Transverse colon (tissue), 4 donors: Measurements from ENCODE around the gene SRSF3. TPM values are rescaled to one million over a fixed set of nuclear protein-coding genes. Genes with fewer than 3 reads are reported as not detected.
"Not testable (repeated sequence)": the region's sequence is repeated elsewhere in the genome, so short reads cannot be mapped to it uniquely, and the experiment has no call there.

Experiments used
- DNase-seq: peaks from one replicate; pipeline ENCODE4 v3.0.0-alpha.2; 2019
- H3K27ac ChIP-seq, 4 donors: fragments of 200-600 bp; sonication (generic); 2 replicates each; pipeline ENCODE4 v1.5.1; 2016 to 2018; ENCODE audit warnings: inconsistent platforms in 4 of 4
- H3K27me3 ChIP-seq: fragments of 200-600 bp; sonication (generic); 2 replicates; pipeline ENCODE4 v1.5.1; 2017; ENCODE audit warnings: inconsistent platforms
- H3K36me3 ChIP-seq, 4 donors: fragments of 200-600 bp; sonication (generic); 2 replicates each; pipeline ENCODE4 v1.5.1; 2017 to 2019; ENCODE audit warnings: inconsistent platforms in 4 of 4
- H3K4me1 ChIP-seq, 4 donors: fragments of 200-600 bp; sonication (generic); 2 replicates each; pipeline ENCODE4 v1.5.1; 2017 to 2020; ENCODE audit warnings: inconsistent platforms in 4 of 4
- H3K4me3 ChIP-seq, 4 donors: fragments of 200-600 bp; sonication (generic); 1 replicate in 1 of 4; 2 replicates in 3 of 4; pipeline versions ENCODE4 v1.5.1 to v1.6.1; 2017 to 2019; ENCODE audit warnings: inconsistent platforms in 4 of 4
- H3K9me3 ChIP-seq, 2 donors: fragments of 200-600 bp; sonication (generic); 2 replicates each; pipeline ENCODE4 v1.5.1; 2017 to 2019; ENCODE audit warnings: inconsistent platforms in 2 of 2
- CTCF ChIP-seq, 5 experiments: fragments of 200-600 bp in 3 of 5; fragments of 450-650 bp in 2 of 5; sonication (generic) in 3 of 5; IDR thresholded peaks; 1 replicate in 2 of 5; 2 replicates in 3 of 5; pipeline ENCODE4 v1.5.1; 2016 to 2017; ENCODE audit warnings: antibody characterized with exemption in 5 of 5, inconsistent platforms in 3 of 5, mild to moderate bottlenecking in 2 of 5, moderate library complexity in 1 of 5
- EP300 ChIP-seq: sonication (generic); formaldehyde crosslinking; IDR thresholded peaks from one replicate; pipeline ENCODE4 v1.6.1; 2017; ENCODE audit warnings: antibody characterized with exemption, low read depth
- POLR2A ChIP-seq: fragments of 450-650 bp; IDR thresholded peaks from one replicate; pipeline ENCODE4 v1.6.1; 2016; ENCODE audit warnings: antibody characterized with exemption, mild to moderate bottlenecking, moderate library complexity
- POLR2AphosphoS5 ChIP-seq, 3 donors: sonication (generic); formaldehyde crosslinking; IDR thresholded peaks; one replicate each; pipeline ENCODE4 v1.6.1; 2016; ENCODE audit warnings: antibody characterized with exemption in 3 of 3
- WGBS, 2 donors: methylation state at CpG; one replicate each; pipeline ENCODE4 v1.1.5; 2018; ENCODE audit warnings: low coverage in 1 of 2; 5-methylcytosine and 5-hydroxymethylcytosine counted together
- in situ Hi-C, 4 donors: fragments of 200-750 bp; cut with MboI; loops; one replicate each; pipeline versions ENCODE4 v1.15.0 to v1.15.1; 2017; ENCODE audit warnings: low sequenced_read_pairs in 3 of 4, low pct_ligation_motif_present in 1 of 4, low pct_unique_long_range_greater_than_20kb in 1 of 4
- intact Hi-C: fragments of 100-400 bp; cut with DNase I; formaldehyde crosslinking; loops from one replicate; pipeline ENCODE4 v1.15.1; 2023; ENCODE audit warnings: low total_unique reads
- total RNA-seq, 4 donors: library from RNA; depleted of rRNA; stranded (reverse); fragments of >200 nt; gene quantifications; one replicate each; pipeline ENCODE4 v1.1.0, GENCODE V29; 2016

SRSF3 gene
- total RNA-seq, 4 donors from 2014 or later = 110 to 177 (median 144) TPM

GRCh38 chr6:36598326-36598725, 4.2 kb downstream of the SRSF3 start:
- Histone ChIP-seq H3K27ac (peak overlapping the region; percentile 38 to 100 (median 97)), H3K4me1 (peaks cover 36 to 69% (median 58%) of the 10 kb centered on the region in 4 donors)
- in situ Hi-C loops = loop anchor here in 2 of 4 donors (10.0 to 25.0 kb wide), 2 partner anchors 154 to 161 kb away; partner anchors contain the start of genes KCTD20 (in 2 of the 2) and PXT1 (in 2 of the 2)

GRCh38 chr6:36598739-36599318, 4.7 kb downstream of the SRSF3 start:
- Histone ChIP-seq H3K4me3 (peak overlapping the region in 2 of 4 donors; percentile 52 to 92), H3K27me3 (no peaks in the 10 kb centered on the region), H3K9me3 (no peaks in the 10 kb centered on the region), H3K4me1 (peaks cover 36 to 72% (median 59%) of the 10 kb centered on the region in 4 donors), H3K27ac (peak overlapping the region; percentile 38 to 100 (median 97)), H3K36me3 (peaks cover 0 to 64% (median 28%) of the 10 kb centered on the region in 4 donors)
- TF ChIP-seq CTCF (IDR thresholded peaks at IDR 0.05) (no peak), POLR2AphosphoS5 (IDR thresholded peaks at IDR 0.05) (peak in 1 of 3 donors; percentile 7), EP300 (no peak), POLR2A (no peak)
- WGBS, 2 donors = 49 to 64% methylated on average over 10 to 11 of the region's 11 CpGs
- in situ Hi-C loops = loop anchor here in 2 of 4 donors (10.0 to 25.0 kb wide), 2 partner anchors 154 to 162 kb away; partner anchors contain the start of genes KCTD20 (in 2 of the 2) and PXT1 (in 2 of the 2)
- peak; percentile 5 for DNase-seq
- intact Hi-C loops = no loop called here

More at GRCh38 chr6:36598326-36598725, 4.2 kb downstream of the SRSF3 start:
- TF ChIP-seq CTCF (IDR thresholded peaks at IDR 0.05) (no peak), POLR2AphosphoS5 (IDR thresholded peaks at IDR 0.05) (no peak), POLR2A (no peak), EP300 (no peak)
- Histone ChIP-seq H3K36me3 (peaks cover 0 to 59% (median 25%) of the 10 kb centered on the region in 4 donors), H3K27me3 (no peaks in the 10 kb centered on the region), H3K9me3 (no peaks in the 10 kb centered on the region), H3K4me3 (peak overlapping the region in 3 of 4 donors; percentile 12 to 92 (median 52))
- intact Hi-C loops = no loop called here
- WGBS, 2 donors = 11 to 21% methylated on average over 7 to 9 of the region's 9 CpGs
- peak; percentile 22 for DNase-seq

DNA sequence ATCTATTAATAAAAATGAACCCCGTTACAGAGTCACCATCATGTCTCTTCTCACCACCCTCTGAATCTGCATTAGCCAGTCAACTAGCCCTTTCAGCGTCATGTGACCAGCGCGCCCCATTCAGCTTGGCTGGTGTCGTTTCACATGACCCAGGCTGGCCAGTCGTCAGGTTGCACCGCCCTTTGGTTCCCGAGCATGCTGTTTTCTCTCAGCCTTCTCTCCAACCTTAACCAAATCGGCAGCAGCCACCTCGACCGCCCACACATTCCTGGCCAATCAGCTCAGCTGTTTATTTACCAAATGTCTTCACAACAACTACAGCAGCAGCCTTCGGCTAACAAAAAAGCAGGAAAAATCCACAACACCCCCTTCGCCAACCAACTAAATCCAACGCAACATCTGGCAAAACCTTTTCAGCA, 5.6 kb downstream of the SRSF3 start:
- in situ Hi-C loops = loop anchor here in 3 of 4 donors (10.0 to 25.0 kb wide), 3 partner anchors 155 to 163 kb away; partner anchors contain the start of genes KCTD20 (in 2 of the 3) and PXT1 (in 2 of the 3)
- Histone ChIP-seq H3K9me3 (no peaks in the 10 kb centered on the region), H3K4me1 (peaks cover 38 to 82% (median 66%) of the 10 kb centered on the region in 4 donors), H3K27ac (peak overlapping the region; percentile 11 to 38 (median 16)), H3K36me3 (peaks cover 0 to 70% (median 31%) of the 10 kb centered on the region in 4 donors), H3K27me3 (no peaks in the 10 kb centered on the region), H3K4me3 (peak overlapping the region in 1 of 4 donors; percentile 92)
- WGBS, 2 donors = 64 to 71% methylated on average over 11 to 14 of the region's 14 CpGs
- DNase-seq = no peak
- peak in 2 of 3 donors; percentile 24 to 26 for TF ChIP-seq POLR2AphosphoS5 (IDR thresholded peaks at IDR 0.05)
- TF ChIP-seq EP300 = no peak
- intact Hi-C loops = no loop called here

GRCh38 chr6:36600564-36601146, 6.5 kb downstream of the SRSF3 start:
- WGBS, 2 donors = 55 to 63% methylated on average over 5 to 6 of the region's 6 CpGs
- in situ Hi-C loops (loop anchor here in 1 of 4 donors (25.0 kb wide), 1 partner anchor 162 kb away; no protein-coding TSS in a partner anchor), intact Hi-C loops (no loop called here)
- H3K4me3 ChIP-seq = peak overlapping the region in 1 of 4 donors; percentile 92
- H3K27ac ChIP-seq = peak overlapping the region; percentile 15 to 38 (median 24)
- no peaks in the 10 kb centered on the region for H3K27me3 ChIP-seq
- no peaks in the 10 kb centered on the region for H3K9me3 ChIP-seq
- no peak for TF ChIP-seq EP300
- TF ChIP-seq POLR2A = no peak
- TF ChIP-seq CTCF (IDR thresholded peaks at IDR 0.05) = no peak
- TF ChIP-seq POLR2AphosphoS5 (IDR thresholded peaks at IDR 0.05) = peak in 1 of 3 donors; percentile 24
- H3K36me3 ChIP-seq = peaks cover 0 to 79% (median 31%) of the 10 kb centered on the region in 4 donors
- peaks cover 47 to 90% (median 74%) of the 10 kb centered on the region in 4 donors for H3K4me1 ChIP-seq
- no peak for DNase-seq

DNA sequence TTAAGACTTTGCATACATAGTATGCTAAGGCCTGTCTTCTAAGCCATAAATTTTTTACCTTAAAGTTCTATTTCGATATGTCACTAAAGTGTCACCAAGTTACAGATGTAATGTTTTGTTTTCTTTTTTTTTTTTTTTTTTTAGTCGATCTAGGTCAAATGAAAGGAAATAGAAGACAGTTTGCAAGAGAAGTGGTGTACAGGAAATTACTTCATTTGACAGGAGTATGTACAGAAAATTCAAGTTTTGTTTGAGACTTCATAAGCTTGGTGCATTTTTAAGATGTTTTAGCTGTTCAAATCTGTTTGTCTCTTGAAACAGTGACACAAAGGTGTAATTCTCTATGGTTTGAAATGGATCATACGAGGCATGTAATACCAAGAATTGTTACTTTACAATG, 7.7 kb downstream of the SRSF3 start:
- in situ Hi-C loops = loop anchor here in 1 of 4 donors (25.0 kb wide), 1 partner anchor 160 kb away; no protein-coding TSS in a partner anchor
- Histone ChIP-seq H3K4me1 (peaks cover 57 to 98% (median 85%) of the 10 kb centered on the region in 4 donors), H3K4me3 (peak overlapping the region in 1 of 4 donors; percentile 14), H3K36me3 (peaks cover 0 to 90% (median 33%) of the 10 kb centered on the region in 4 donors), H3K27ac (peak overlapping the region in 2 of 4 donors; percentile 3 to 18)
- 57 to 65% methylated on average over 3 of the region's 3 CpGs for WGBS, 2 donors
- intact Hi-C loops, DNase-seq, H3K9me3 ChIP-seq, H3K27me3 ChIP-seq: not testable (repeated sequence)
